Mesenchymal stem cell (in vitro differentiated cells and primary cell): ENCODE data around the gene XPA.

Experiments
- DNase-seq: peaks from one replicate; pipeline ENCODE4 v3.0.0-alpha.2; 2013
- H2AFZ ChIP-seq: one replicate; pipeline ENCODE4 v1.6.1; 2013; ENCODE audit warnings: low read depth, mild to moderate bottlenecking, control low read depth, inconsistent platforms, low read length, moderate library complexity
- H2AK5ac ChIP-seq: 2 replicates; pipeline ENCODE4 v1.6.1; 2013; ENCODE audit warnings: low read length, moderate library complexity, mild to moderate bottlenecking, inconsistent platforms; ENCODE audit not compliant: severe bottlenecking
- H2BK120ac ChIP-seq: one replicate; pipeline ENCODE4 v1.6.1; 2013; ENCODE audit warnings: low read depth, mild to moderate bottlenecking, inconsistent platforms, low read length, moderate library complexity
- H2BK12ac ChIP-seq, 2 experiments: one replicate each; pipeline ENCODE4 v1.6.1; 2013; ENCODE audit warnings: inconsistent platforms in 2 of 2, low read length in 2 of 2, mild to moderate bottlenecking in 2 of 2, moderate library complexity in 2 of 2, control low read depth in 1 of 2
- H2BK15ac ChIP-seq: one replicate; pipeline ENCODE4 v1.6.1; 2013; ENCODE audit warnings: mild to moderate bottlenecking, low read depth, inconsistent platforms; ENCODE audit not compliant: poor library complexity, severe bottlenecking
- H2BK5ac ChIP-seq: 2 replicates; pipeline ENCODE4 v1.6.1; 2013; ENCODE audit warnings: low read depth, mild to moderate bottlenecking, low read length, control low read depth, inconsistent platforms; ENCODE audit not compliant: poor library complexity, severe bottlenecking
- H3K14ac ChIP-seq, 2 experiments: one replicate each; pipeline ENCODE4 v1.6.1; 2013; ENCODE audit warnings: inconsistent platforms in 2 of 2, low read length in 2 of 2, control low read depth in 1 of 2, mild to moderate bottlenecking in 1 of 2, moderate library complexity in 1 of 2
- H3K18ac ChIP-seq, 2 experiments: one replicate each; pipeline ENCODE4 v1.6.1; 2013; ENCODE audit warnings: inconsistent platforms in 2 of 2, low read length in 2 of 2, control low read depth in 1 of 2, low read depth in 1 of 2, mild to moderate bottlenecking in 1 of 2
- H3K23ac ChIP-seq, 2 experiments: one replicate each; pipeline ENCODE4 v1.6.1; 2013; ENCODE audit warnings: inconsistent platforms in 2 of 2, low read length in 2 of 2, mild to moderate bottlenecking in 2 of 2, moderate library complexity in 2 of 2, control low read depth in 1 of 2
- H3K27ac ChIP-seq: 2 replicates; pipeline ENCODE4 v1.5.1; 2013; ENCODE audit warnings: mild to moderate bottlenecking, moderate library complexity, low read length, control low read depth, inconsistent platforms; ENCODE audit not compliant: poor library complexity, severe bottlenecking
- H3K27me3 ChIP-seq, 2 experiments: 2 replicates each; pipeline versions ENCODE4 v1.6.1 to v1.7.0; 2013; ENCODE audit warnings: low read length in 2 of 2, mild to moderate bottlenecking in 2 of 2, moderate library complexity in 2 of 2, control low read depth in 1 of 2, inconsistent platforms in 1 of 2; ENCODE audit not compliant: control insufficient read depth in 1 of 2, insufficient read depth in 1 of 2
- H3K36me3 ChIP-seq, 2 experiments: 2 replicates each; pipeline versions ENCODE4 v1.6.1 to v1.7.0; 2013; ENCODE audit warnings: low read length in 2 of 2, control low read depth in 1 of 2, inconsistent platforms in 1 of 2, low read depth in 1 of 2, mild to moderate bottlenecking in 1 of 2; ENCODE audit not compliant: insufficient read depth in 2 of 2, control insufficient read depth in 1 of 2
- H3K4ac ChIP-seq, 2 experiments: one replicate each; pipeline ENCODE4 v1.6.1; 2013; ENCODE audit warnings: inconsistent platforms in 2 of 2, low read length in 2 of 2, mild to moderate bottlenecking in 2 of 2, moderate library complexity in 2 of 2, control low read depth in 1 of 2, low read depth in 1 of 2
- H3K4me1 ChIP-seq: 2 replicates; pipeline ENCODE4 v1.6.1; 2013; ENCODE audit warnings: low read depth, low read length, control low read depth; ENCODE audit not compliant: control insufficient read depth, insufficient read depth
- H3K4me2 ChIP-seq: 2 replicates; pipeline ENCODE4 v1.6.1; 2013; ENCODE audit warnings: low read length, mild to moderate bottlenecking, inconsistent platforms; ENCODE audit not compliant: poor library complexity, severe bottlenecking
- H3K4me3 ChIP-seq, 2 experiments: 2 replicates each; pipeline versions ENCODE4 v1.5.1 to v1.7.0; 2013; ENCODE audit warnings: low read length in 2 of 2, mild to moderate bottlenecking in 2 of 2, control low read depth in 1 of 2, low read depth in 1 of 2; ENCODE audit not compliant: insufficient read depth in 1 of 2
- H3K79me1 ChIP-seq: replicated peaks from 2 replicates; pipeline ENCODE4 v1.6.1; 2013; ENCODE audit warnings: mild to moderate bottlenecking, control low read depth, low read length, inconsistent platforms; ENCODE audit not compliant: poor library complexity, severe bottlenecking
- H3K9ac ChIP-seq: 2 replicates; pipeline ENCODE4 v1.7.0; 2013; ENCODE audit warnings: mild to moderate bottlenecking, low read length, moderate library complexity
- H3K9me3 ChIP-seq: 2 replicates; pipeline ENCODE4 v1.7.0; 2013; ENCODE audit warnings: mild to moderate bottlenecking, low read length; ENCODE audit not compliant: control insufficient read depth
- H4K8ac ChIP-seq: one replicate; pipeline ENCODE4 v1.6.1; 2013; ENCODE audit warnings: inconsistent platforms, mild to moderate bottlenecking, low read length, moderate library complexity
- H4K91ac ChIP-seq: one replicate; pipeline ENCODE4 v1.6.1; 2013; ENCODE audit warnings: mild to moderate bottlenecking, low read length, inconsistent platforms
- WGBS: methylation state at CpG from one replicate; pipeline ENCODE4 v1.1.7; 2013; ENCODE audit warnings: mixed read lengths; 5-methylcytosine and 5-hydroxymethylcytosine counted together

XPA gene

DNA sequence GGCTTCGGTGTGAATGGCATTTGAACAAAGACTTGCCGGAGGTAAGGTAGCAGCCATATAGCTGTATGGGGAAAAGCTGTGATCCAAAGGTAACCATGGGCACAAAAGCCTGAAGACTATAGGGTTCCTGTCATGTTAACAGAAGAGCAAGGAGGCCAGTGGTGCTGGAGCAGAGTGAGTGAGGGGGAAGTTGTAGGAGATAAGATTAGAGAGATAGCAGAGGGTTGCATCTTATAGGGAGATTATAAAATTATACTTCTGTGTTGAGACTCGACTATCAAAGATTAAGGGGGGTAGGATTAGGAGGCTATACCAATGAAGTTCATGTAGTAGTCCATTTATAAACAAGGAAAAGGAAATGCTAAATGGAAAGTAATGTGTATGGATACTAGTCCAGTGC, 60.2 kb downstream of the XPA start:
- H3K79me1 ChIP-seq: peaks cover 2% of the 10 kb centered on the region
- H3K36me3 ChIP-seq: peaks cover 0 to 13% of the 10 kb centered on the region in 2 experiments
- H2AK5ac ChIP-seq: no peak overlapping the region
- no peak overlapping the region for H2BK12ac ChIP-seq
- H2BK120ac ChIP-seq: no peak overlapping the region
- no peaks in the 10 kb centered on the region for H3K9me3 ChIP-seq
- no peak overlapping the region for H3K4ac ChIP-seq
- no peak overlapping the region for H3K4me2 ChIP-seq
- no peak overlapping the region for H3K27ac ChIP-seq
- H2BK5ac ChIP-seq: no peak overlapping the region
- no peak overlapping the region for H4K91ac ChIP-seq
- H3K9ac ChIP-seq: peak overlapping the region; percentile 34
- no peak overlapping the region for H3K4me3 ChIP-seq
- no peak for DNase-seq
- 98% methylated on average over 3 of the region's 3 CpGs for WGBS
- H2AFZ ChIP-seq: no peak overlapping the region
- H3K27me3 ChIP-seq: no peaks in the 10 kb centered on the region
- no peak overlapping the region for H3K23ac ChIP-seq
- H4K8ac ChIP-seq: no peak overlapping the region
- no peak overlapping the region for H2BK15ac ChIP-seq
- H3K18ac ChIP-seq: no peak overlapping the region
- no peak overlapping the region for H3K14ac ChIP-seq
- peaks cover 3% of the 10 kb centered on the region for H3K4me1 ChIP-seq

DNA sequence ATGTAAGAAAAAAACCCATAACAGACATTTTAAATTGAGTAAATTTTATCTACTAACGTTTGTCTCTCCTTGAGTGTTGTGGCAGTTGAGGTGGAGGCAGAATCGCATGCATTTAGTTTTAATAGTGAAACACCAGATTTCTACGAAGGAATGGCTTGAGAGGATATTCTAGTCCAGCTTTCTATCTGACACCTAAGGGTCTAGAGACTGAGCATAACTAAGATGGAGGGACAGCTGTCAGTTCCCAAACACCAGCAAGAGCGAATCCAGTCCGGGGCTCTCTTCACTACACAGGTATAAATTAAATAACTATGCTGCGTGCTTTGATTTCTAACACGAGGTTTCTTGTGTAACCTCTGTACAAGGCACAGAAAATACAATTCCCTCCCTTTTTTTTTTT, 62.1 kb downstream of the XPA start:
- Histone ChIP-seq H4K91ac (no peak overlapping the region), H3K27ac (no peak overlapping the region), H3K18ac (no peak overlapping the region), H3K14ac (no peak overlapping the region), H3K23ac (no peak overlapping the region), H3K4me2 (peak overlapping the region; percentile 45), H3K27me3 (no peaks in the 10 kb centered on the region), H2BK15ac (no peak overlapping the region), H2BK120ac (no peak overlapping the region), H2BK5ac (no peak overlapping the region), H2AFZ (no peak overlapping the region), H2AK5ac (no peak overlapping the region), H3K4me1 (peaks cover 7% of the 10 kb centered on the region), H4K8ac (no peak overlapping the region), H3K79me1 (peaks cover 7% of the 10 kb centered on the region), H3K4ac (no peak overlapping the region), H3K36me3 (no peaks in the 10 kb centered on the region), H3K9ac (peak overlapping the region; percentile 97), H2BK12ac (no peak overlapping the region), H3K9me3 (no peaks in the 10 kb centered on the region), H3K4me3 (peak overlapping the region in 1 of 2 experiments; percentile 97)
- 87% methylated on average over 7 of the region's 7 CpGs for WGBS
- DNase-seq: no peak

DNA sequence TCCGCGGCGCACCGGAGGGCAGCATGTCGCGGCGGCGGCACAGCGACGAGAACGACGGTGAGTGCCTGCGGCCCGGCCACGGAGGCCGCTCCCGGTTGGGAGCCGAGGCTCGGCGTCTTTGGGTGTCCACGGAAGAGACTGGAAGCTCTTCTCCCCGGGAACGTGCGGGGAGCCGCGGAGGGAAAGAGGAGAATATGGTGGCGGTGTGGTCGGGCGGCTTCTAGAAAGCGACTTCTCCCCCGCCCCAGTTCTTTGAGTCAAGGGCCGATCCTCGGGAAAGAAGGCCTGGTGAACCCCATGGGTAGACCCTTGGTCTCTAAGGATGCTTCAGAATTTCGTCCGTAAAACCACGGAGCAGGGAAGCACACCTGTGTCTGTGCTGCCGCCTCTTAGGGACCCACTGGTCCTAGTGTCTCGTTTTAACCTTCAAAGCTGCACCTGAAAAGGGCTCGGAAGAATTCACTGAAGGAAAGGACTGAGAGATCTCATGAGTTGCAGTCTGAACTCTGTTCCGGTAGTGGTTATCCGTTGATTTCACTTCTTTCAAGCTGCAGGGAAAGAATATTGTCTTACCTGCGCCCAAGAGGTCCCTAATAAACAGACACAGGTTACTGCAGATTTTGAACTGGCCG, 63.2 kb downstream of the XPA start:
- Histone ChIP-seq H4K91ac (peak overlapping the region; percentile 39), H4K8ac (peak overlapping the region; percentile 92), H3K4me2 (peak overlapping the region; percentile 66), H3K23ac (peak overlapping the region; percentile 79 to 98), H2BK120ac (no peak overlapping the region), H3K27me3 (no peaks in the 10 kb centered on the region), H3K18ac (peak overlapping the region; percentile 98 to 99), H3K36me3 (no peaks in the 10 kb centered on the region), H3K79me1 (peaks cover 11% of the 10 kb centered on the region), H2BK15ac (peak overlapping the region; percentile 89), H2BK12ac (peak overlapping the region in 1 of 2 experiments; percentile 49), H3K4me3 (peak overlapping the region; percentile 97 to 100), H2BK5ac (peak overlapping the region; percentile 89), H2AK5ac (peak overlapping the region; percentile 56), H3K4me1 (peaks cover 7% of the 10 kb centered on the region), H3K9ac (peak overlapping the region; percentile 97), H2AFZ (peak overlapping the region; percentile 86), H3K9me3 (no peaks in the 10 kb centered on the region), H3K14ac (peak overlapping the region in 1 of 2 experiments; percentile 96), H3K4ac (peak overlapping the region; percentile 96 to 97), H3K27ac (peak overlapping the region; percentile 90)
- no peak for DNase-seq
- 1% methylated on average over 43 of the region's 43 CpGs for WGBS

DNA sequence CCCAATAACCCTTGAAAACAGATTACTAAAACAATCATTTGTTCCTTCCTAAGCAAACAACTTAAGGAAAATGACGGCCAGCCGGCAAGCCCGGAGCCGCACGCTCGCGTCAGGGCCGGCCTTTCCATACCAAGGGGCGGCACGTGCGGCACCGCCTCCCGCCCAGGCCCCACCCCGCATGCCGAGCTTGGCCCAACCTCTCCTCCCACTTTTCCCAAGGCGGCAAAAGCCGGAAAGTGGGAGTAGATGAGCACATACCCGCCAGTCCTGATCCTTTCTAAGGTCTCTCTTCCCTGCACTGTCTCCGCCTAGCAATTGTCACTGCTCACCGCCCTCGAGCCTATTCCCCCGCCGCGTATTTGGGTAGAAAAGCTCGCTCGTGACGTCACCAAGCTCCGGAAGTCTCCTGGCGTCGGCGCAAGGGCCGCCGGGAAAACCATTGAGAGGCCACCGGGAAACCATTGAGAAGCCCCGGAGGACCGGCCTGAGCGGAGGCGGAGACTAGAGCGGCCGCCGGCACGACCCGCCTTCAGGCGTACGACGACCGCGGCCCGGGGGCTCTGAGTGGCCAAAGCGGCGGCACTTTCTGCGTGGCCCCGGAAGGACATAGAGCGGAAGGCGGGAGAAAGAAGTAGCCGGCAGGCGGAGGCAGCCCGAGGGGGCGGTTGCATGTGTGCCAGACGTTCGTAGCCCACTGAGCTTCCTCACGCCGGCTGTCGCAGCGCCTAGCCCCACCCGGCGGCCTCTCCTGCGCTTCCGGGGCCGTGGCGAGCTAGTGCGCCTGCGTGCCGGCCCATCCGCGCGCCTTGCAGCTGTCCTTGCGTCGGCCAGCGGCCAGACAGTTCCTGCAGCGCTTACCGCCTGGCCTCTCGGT, 63.9 kb downstream of the XPA start, which contains the start of the genes NCBP1 and TSTD2:
Gene NCBP1, plus strand, starts transcription at position 837 of the 874 bp plus-strand sequence. CDS start 61 bp downstream, outside the sequence.
Gene TSTD2, minus strand, starts transcription at position 384 of the 874 bp plus-strand sequence. CDS start 5,806 bp downstream, outside the sequence.
- no peaks in the 10 kb centered on the region for H3K9me3 ChIP-seq
- peak within 1 kb of the TSS in 1 of 2 experiments; percentile 96 for H3K14ac ChIP-seq
- peak within 1 kb of the TSS in 1 of 2 experiments; percentile 49 for H2BK12ac ChIP-seq
- H3K4ac ChIP-seq: peak within 1 kb of the TSS; percentile 96 to 97
- peak within 1 kb of the TSS; percentile 98 to 99 for H3K18ac ChIP-seq
- H2AK5ac ChIP-seq: peak within 1 kb of the TSS; percentile 56
- H3K4me2 ChIP-seq: peak within 1 kb of the TSS; percentile 91
- H3K9ac ChIP-seq: peak within 1 kb of the TSS; percentile 97
- H3K4me1 ChIP-seq: peaks cover 10% of the 10 kb centered on the region
- H3K4me3 ChIP-seq: peak within 1 kb of the TSS; percentile 97 to 100
- H4K8ac ChIP-seq: peak within 1 kb of the TSS; percentile 92
- peak; percentile 99 for DNase-seq
- H2BK120ac ChIP-seq: peak within 1 kb of the TSS; percentile 68
- peaks cover 13% of the 10 kb centered on the region for H3K79me1 ChIP-seq
- peak within 1 kb of the TSS; percentile 89 for H2BK5ac ChIP-seq
- H3K27ac ChIP-seq: peak within 1 kb of the TSS; percentile 97
- H3K36me3 ChIP-seq: no peaks in the 10 kb centered on the region
- peak within 1 kb of the TSS; percentile 89 for H2BK15ac ChIP-seq
- H3K27me3 ChIP-seq: no peaks in the 10 kb centered on the region
- under 1% methylated on average over 74 of the region's 83 CpGs for WGBS
- H2AFZ ChIP-seq: peak within 1 kb of the TSS; percentile 91
- peak within 1 kb of the TSS; percentile 79 to 98 for H3K23ac ChIP-seq
- peak within 1 kb of the TSS; percentile 50 for H4K91ac ChIP-seq
